ENCODE results near the gene MYO3B.

The MYO3B gene

GRCh38 chr2:170393861-170394498 lies 216.0 kb downstream of the MYO3B start:
- H3K36me3 ChIP-seq (ENCODE audit: control insufficient read depth, insufficient read depth, low read length, severe bottlenecking), result no peaks in the 10 kb centered on the region
- no peaks in the 10 kb centered on the region for H3K9me3 ChIP-seq (ENCODE audit: control insufficient read depth, low read length)
- H3K27me3 ChIP-seq (replicated peaks; ENCODE audit: control insufficient read depth, insufficient read depth, low read length), result peaks cover 62% of the 10 kb centered on the region
- H3K9ac ChIP-seq (ENCODE audit: low read length), result no peak overlapping the region
- H3K4me3 ChIP-seq (ENCODE audit: low read length), result no peak overlapping the region
- H3K4me1 ChIP-seq (ENCODE audit: control insufficient read depth, insufficient read depth, low read length), result no peaks in the 10 kb centered on the region
- no peak for DNase-seq (ENCODE audit: low read depth)

GRCh38 chr2:170394641-170395387 lies 216.9 kb downstream of the MYO3B start:
- Histone ChIP-seq H3K4me3 (ENCODE audit: low read length) (no peak overlapping the region), H3K9me3 (ENCODE audit: control insufficient read depth, low read length) (no peaks in the 10 kb centered on the region), H3K27me3 (replicated peaks; ENCODE audit: control insufficient read depth, insufficient read depth, low read length) (peaks cover 57% of the 10 kb centered on the region), H3K4me1 (ENCODE audit: control insufficient read depth, insufficient read depth, low read length) (no peaks in the 10 kb centered on the region), H3K36me3 (ENCODE audit: control insufficient read depth, insufficient read depth, low read length, severe bottlenecking) (no peaks in the 10 kb centered on the region), H3K9ac (ENCODE audit: low read length) (no peak overlapping the region)
- DNase-seq (ENCODE audit: low read depth), result peak; percentile 6

- Histone ChIP-seq H3K9me3 (ENCODE audit: control insufficient read depth, low read length) (no peaks in the 10 kb centered on the region), H3K36me3 (ENCODE audit: control insufficient read depth, insufficient read depth, low read length, severe bottlenecking) (no peaks in the 10 kb centered on the region), H3K4me3 (ENCODE audit: low read length) (no peak overlapping the region), H3K27me3 (replicated peaks; ENCODE audit: control insufficient read depth, insufficient read depth, low read length) (peaks cover 51% of the 10 kb centered on the region), H3K4me1 (ENCODE audit: control insufficient read depth, insufficient read depth, low read length) (no peaks in the 10 kb centered on the region), H3K9ac (ENCODE audit: low read length) (no peak overlapping the region)
- peak; percentile 41 for DNase-seq (ENCODE audit: low read depth)
Observed at GRCh38 chr2:170396799-170397459, 219.0 kb downstream of the MYO3B start.

GRCh38 chr2:170401187-170401586 lies 223.2 kb downstream of the MYO3B start:
- Histone ChIP-seq H3K27me3 (replicated peaks; ENCODE audit: control insufficient read depth, insufficient read depth, low read length) (peaks cover 44% of the 10 kb centered on the region), H3K9ac (ENCODE audit: low read length) (no peak overlapping the region), H3K36me3 (ENCODE audit: control insufficient read depth, insufficient read depth, low read length, severe bottlenecking) (no peaks in the 10 kb centered on the region), H3K4me1 (ENCODE audit: control insufficient read depth, insufficient read depth, low read length) (no peaks in the 10 kb centered on the region), H3K4me3 (ENCODE audit: low read length) (no peak overlapping the region), H3K9me3 (ENCODE audit: control insufficient read depth, low read length) (no peaks in the 10 kb centered on the region)
- no peak for DNase-seq (ENCODE audit: low read depth)

- Histone ChIP-seq H3K4me3 (ENCODE audit: low read length) (no peak overlapping the region), H3K4me1 (ENCODE audit: control insufficient read depth, insufficient read depth, low read length) (peaks cover 3% of the 10 kb centered on the region), H3K9me3 (ENCODE audit: control insufficient read depth, low read length) (no peaks in the 10 kb centered on the region), H3K9ac (ENCODE audit: low read length) (no peak overlapping the region), H3K36me3 (ENCODE audit: control insufficient read depth, insufficient read depth, low read length, severe bottlenecking) (no peaks in the 10 kb centered on the region), H3K27me3 (replicated peaks; ENCODE audit: control insufficient read depth, insufficient read depth, low read length) (peaks cover 40% of the 10 kb centered on the region)
- no peak for DNase-seq (ENCODE audit: low read depth)
Observed at GRCh38 chr2:170404846-170405245, 226.9 kb downstream of the MYO3B start.

GRCh38 chr2:170405326-170405725 lies 227.4 kb downstream of the MYO3B start:
- Histone ChIP-seq H3K27me3 (replicated peaks; ENCODE audit: control insufficient read depth, insufficient read depth, low read length) (peaks cover 40% of the 10 kb centered on the region), H3K9me3 (ENCODE audit: control insufficient read depth, low read length) (no peaks in the 10 kb centered on the region), H3K9ac (ENCODE audit: low read length) (no peak overlapping the region), H3K36me3 (ENCODE audit: control insufficient read depth, insufficient read depth, low read length, severe bottlenecking) (no peaks in the 10 kb centered on the region), H3K4me3 (ENCODE audit: low read length) (no peak overlapping the region), H3K4me1 (ENCODE audit: control insufficient read depth, insufficient read depth, low read length) (peaks cover 3% of the 10 kb centered on the region)
- DNase-seq (ENCODE audit: low read depth), result no peak

GRCh38 chr2:170408461-170409163 lies 230.7 kb downstream of the MYO3B start:
- Histone ChIP-seq H3K4me3 (ENCODE audit: low read length) (no peak overlapping the region), H3K4me1 (ENCODE audit: control insufficient read depth, insufficient read depth, low read length) (peaks cover 3% of the 10 kb centered on the region), H3K36me3 (ENCODE audit: control insufficient read depth, insufficient read depth, low read length, severe bottlenecking) (no peaks in the 10 kb centered on the region), H3K9ac (ENCODE audit: low read length) (no peak overlapping the region), H3K27me3 (replicated peaks; ENCODE audit: control insufficient read depth, insufficient read depth, low read length) (peaks cover 29% of the 10 kb centered on the region), H3K9me3 (ENCODE audit: control insufficient read depth, low read length) (no peaks in the 10 kb centered on the region)
- DNase-seq (ENCODE audit: low read depth), result no peak

- Histone ChIP-seq H3K4me3 (ENCODE audit: low read length) (peak overlapping the region; percentile 42), H3K9ac (ENCODE audit: low read length) (no peak overlapping the region), H3K27me3 (replicated peaks; ENCODE audit: control insufficient read depth, insufficient read depth, low read length) (peaks cover 25% of the 10 kb centered on the region), H3K9me3 (ENCODE audit: control insufficient read depth, low read length) (no peaks in the 10 kb centered on the region), H3K36me3 (ENCODE audit: control insufficient read depth, insufficient read depth, low read length, severe bottlenecking) (no peaks in the 10 kb centered on the region), H3K4me1 (ENCODE audit: control insufficient read depth, insufficient read depth, low read length) (peaks cover 3% of the 10 kb centered on the region)
- DNase-seq (ENCODE audit: low read depth), result peak; percentile 88
Observed at GRCh38 chr2:170409164-170409535, 231.2 kb downstream of the MYO3B start.

- Histone ChIP-seq H3K9me3 (ENCODE audit: control insufficient read depth, low read length) (peaks cover 7% of the 10 kb centered on the region), H3K27me3 (replicated peaks; ENCODE audit: control insufficient read depth, insufficient read depth, low read length) (peaks cover 19% of the 10 kb centered on the region)
Observed at GRCh38 chr2:170411660-170412059, 233.7 kb downstream of the MYO3B start.

GRCh38 chr2:170420961-170421687 lies 243.2 kb downstream of the MYO3B start:
- Histone ChIP-seq H3K27me3 (replicated peaks; ENCODE audit: control insufficient read depth, insufficient read depth, low read length) (peaks cover 12% of the 10 kb centered on the region), H3K9ac (ENCODE audit: low read length) (no peak overlapping the region), H3K4me1 (ENCODE audit: control insufficient read depth, insufficient read depth, low read length) (peaks cover 27% of the 10 kb centered on the region), H3K9me3 (ENCODE audit: control insufficient read depth, low read length) (no peaks in the 10 kb centered on the region), H3K36me3 (ENCODE audit: control insufficient read depth, insufficient read depth, low read length, severe bottlenecking) (no peaks in the 10 kb centered on the region), H3K4me3 (ENCODE audit: low read length) (no peak overlapping the region)
- DNase-seq (ENCODE audit: low read depth), result peak; percentile 53

More at GRCh38 chr2:170411660-170412059, 233.7 kb downstream of the MYO3B start:
- Histone ChIP-seq H3K9ac (ENCODE audit: low read length) (no peak overlapping the region), H3K36me3 (ENCODE audit: control insufficient read depth, insufficient read depth, low read length, severe bottlenecking) (no peaks in the 10 kb centered on the region), H3K4me3 (ENCODE audit: low read length) (no peak overlapping the region), H3K4me1 (ENCODE audit: control insufficient read depth, insufficient read depth, low read length) (peaks cover 3% of the 10 kb centered on the region)
- no peak for DNase-seq (ENCODE audit: low read depth)

Measured in adipocyte (in vitro differentiated cells).